ENCODE data around the gene NDUFB6.
"Not testable (repeated sequence)": the region's sequence is repeated elsewhere in the genome, so short reads cannot be mapped to it uniquely, and the experiment has no call there.

NDUFB6 gene

DNA sequence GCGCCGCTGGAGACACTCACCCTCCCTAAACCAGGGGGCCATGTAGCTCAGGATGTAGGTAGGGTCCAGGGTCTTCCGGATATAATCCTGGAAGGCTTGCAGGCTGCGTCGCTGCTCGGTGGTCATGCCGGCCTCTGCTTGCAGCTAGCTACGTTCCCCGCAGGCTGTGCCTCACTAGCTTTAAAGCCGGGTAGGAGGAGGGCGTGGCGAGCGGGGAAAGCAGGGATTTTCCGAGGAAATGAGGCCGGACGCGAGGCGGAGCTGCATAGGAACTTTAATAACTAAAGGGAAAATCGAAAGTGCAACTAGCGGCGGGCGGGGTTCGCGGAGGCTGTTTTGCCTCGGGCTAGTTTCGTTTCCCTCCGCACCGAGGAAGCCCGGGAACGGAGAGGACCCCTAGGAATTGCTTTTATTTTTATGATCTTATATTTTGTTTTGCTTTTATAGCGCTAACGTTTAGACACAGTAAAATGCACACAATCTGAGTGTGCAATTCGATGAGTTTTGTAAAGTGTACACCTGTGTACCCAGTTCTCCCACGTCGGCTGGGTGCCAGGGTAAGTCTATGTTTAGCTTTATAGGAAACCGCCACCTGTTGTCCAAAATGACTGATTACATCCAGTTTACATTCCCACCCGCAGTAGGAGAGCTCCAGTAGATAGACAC is 46.8 kb downstream of the NDUFB6 start, which contains the start of gene RIGI:
RIGI (minus strand) TSS at position 156 of the 666 bp plus-strand sequence; CDS start at position 126, 30 bp downstream.
- peak; percentile 85 for DNase-seq (ENCODE audit: low read depth)
- peak within 1 kb of the TSS; percentile 65 for H3K4me3 ChIP-seq (ENCODE audit: low read depth, low read length)
- peak; percentile 48 for TF ChIP-seq CTCF (IDR thresholded peaks at IDR 0.05; ENCODE audit: low read depth, low read length, missing control alignments)
- in situ Hi-C loops (cut with HindIII; ENCODE audit: low sequenced_read_pairs): no loop called here

DNA sequence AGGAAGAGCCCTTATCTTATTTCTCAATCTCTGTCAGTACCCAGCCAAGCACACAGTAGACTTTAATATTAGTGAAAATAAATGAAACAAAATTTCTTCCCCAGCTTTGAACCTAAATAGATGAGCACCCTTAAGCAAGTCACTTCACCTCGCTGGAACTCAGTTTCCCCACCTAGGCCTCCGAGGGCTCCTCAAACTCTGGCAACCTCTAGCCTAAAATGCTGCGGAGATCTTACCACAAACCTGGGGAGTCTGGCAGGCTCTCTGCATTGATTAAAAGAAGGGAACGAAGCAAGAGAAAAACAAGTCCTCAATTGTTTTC is 47.3 kb downstream of the NDUFB6 start:
- peak overlapping the region; percentile 65 for H3K4me3 ChIP-seq (ENCODE audit: low read depth, low read length)
- in situ Hi-C loops (cut with HindIII; ENCODE audit: low sequenced_read_pairs): no loop called here
- TF ChIP-seq CTCF (IDR thresholded peaks at IDR 0.05; ENCODE audit: low read depth, low read length, missing control alignments): no peak
- DNase-seq (ENCODE audit: low read depth): no peak

- no peak for DNase-seq (ENCODE audit: low read depth)
- in situ Hi-C loops (cut with HindIII; ENCODE audit: low sequenced_read_pairs): no loop called here
- peak overlapping the region; percentile 65 for H3K4me3 ChIP-seq (ENCODE audit: low read depth, low read length)
- TF ChIP-seq CTCF (IDR thresholded peaks at IDR 0.05; ENCODE audit: low read depth, low read length, missing control alignments): no peak
These were observed 47.9 kb downstream of the NDUFB6 start for GRCh38 chr9:32524892-32525708.

GRCh38 chr9:32524558-32524891 is 48.4 kb downstream of the NDUFB6 start:
- in situ Hi-C loops (cut with HindIII; ENCODE audit: low sequenced_read_pairs); DNase-seq (ENCODE audit: low read depth): not testable (repeated sequence)
- peak overlapping the region; percentile 65 for H3K4me3 ChIP-seq (ENCODE audit: low read depth, low read length)

DNA sequence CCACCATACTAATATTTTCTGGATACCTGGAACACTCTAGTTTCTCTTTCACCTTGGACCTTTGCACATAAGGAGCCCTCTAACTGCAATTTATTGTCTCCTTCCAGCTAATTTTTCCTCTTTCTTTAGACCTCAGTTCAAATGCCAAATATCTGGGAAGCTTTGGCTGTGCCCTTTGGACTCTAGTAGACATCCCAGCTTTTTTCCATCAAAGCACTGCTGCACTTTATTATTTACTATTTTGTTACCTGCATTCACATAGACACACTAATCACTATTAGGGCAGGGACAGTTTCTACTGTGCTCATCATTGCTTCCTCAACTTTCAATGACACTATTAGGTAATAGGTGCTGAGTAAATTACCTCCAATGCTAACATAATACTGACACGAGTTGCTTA is 49.0 kb downstream of the NDUFB6 start:
- in situ Hi-C loops (cut with HindIII; ENCODE audit: low sequenced_read_pairs): no loop called here
- TF ChIP-seq CTCF (IDR thresholded peaks at IDR 0.05; ENCODE audit: low read depth, low read length, missing control alignments): no peak
- no peak overlapping the region for H3K4me3 ChIP-seq (ENCODE audit: low read depth, low read length)
- DNase-seq (ENCODE audit: low read depth): no peak

DNA sequence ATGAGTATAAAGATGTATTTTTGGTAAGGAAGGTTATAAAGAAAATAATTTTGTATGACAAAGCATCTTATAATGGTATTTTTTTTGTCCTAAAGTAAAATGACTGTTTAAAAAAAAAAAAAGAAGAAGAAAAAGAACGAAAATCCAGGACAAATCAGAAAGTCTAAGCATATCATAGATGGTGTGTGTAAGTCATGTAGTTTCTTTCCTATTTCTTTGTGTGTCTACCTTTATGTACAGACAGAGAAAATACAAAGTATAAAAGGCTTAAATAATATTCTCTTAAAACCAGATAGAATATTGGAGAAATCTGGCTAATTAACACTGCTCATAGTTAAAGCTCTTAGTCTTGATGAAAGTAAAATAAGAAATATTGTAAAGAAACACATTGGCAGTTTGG is 54.7 kb downstream of the NDUFB6 start:
- H3K4me3 ChIP-seq (ENCODE audit: low read depth, low read length): no peak overlapping the region
- DNase-seq (ENCODE audit: low read depth): no peak
- TF ChIP-seq CTCF (IDR thresholded peaks at IDR 0.05; ENCODE audit: low read depth, low read length, missing control alignments): no peak
- in situ Hi-C loops (cut with HindIII; ENCODE audit: low sequenced_read_pairs): no loop called here

DNA sequence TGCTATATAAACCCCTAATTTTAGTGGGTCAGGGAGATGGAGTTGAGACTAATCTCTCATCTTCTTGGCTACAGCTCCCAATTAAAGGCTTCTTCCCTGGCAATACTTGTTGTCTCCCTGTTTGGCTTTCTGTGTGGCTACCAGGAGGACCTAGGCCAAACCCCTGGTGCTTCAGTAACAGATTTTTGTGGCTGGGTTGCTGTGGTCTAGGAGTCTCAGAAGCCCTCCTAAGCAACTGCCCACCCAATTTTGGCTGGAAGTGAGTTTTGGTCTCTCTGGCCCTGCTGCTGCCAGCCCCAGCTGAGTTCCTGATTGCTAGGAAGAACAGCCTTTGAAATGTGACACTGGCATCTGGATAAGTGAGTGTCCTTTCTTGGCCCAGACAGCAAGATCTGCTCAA is 56.7 kb downstream of the NDUFB6 start:
- in situ Hi-C loops (cut with HindIII; ENCODE audit: low sequenced_read_pairs): no loop called here
- no peak for DNase-seq (ENCODE audit: low read depth)

More for the DNA sequence above, 56.7 kb downstream of the NDUFB6 start:
- H3K4me3 ChIP-seq (ENCODE audit: low read depth, low read length): no peak overlapping the region
- no peak for TF ChIP-seq CTCF (IDR thresholded peaks at IDR 0.05; ENCODE audit: low read depth, low read length, missing control alignments)

All from astrocyte of the cerebellum (primary cell).